ENCODE measurements around the gene ALDH3B1.
A peak's percentile ranks its signal among the peaks of the same experiment; 100 is the strongest.

ALDH3B1 gene

DNA sequence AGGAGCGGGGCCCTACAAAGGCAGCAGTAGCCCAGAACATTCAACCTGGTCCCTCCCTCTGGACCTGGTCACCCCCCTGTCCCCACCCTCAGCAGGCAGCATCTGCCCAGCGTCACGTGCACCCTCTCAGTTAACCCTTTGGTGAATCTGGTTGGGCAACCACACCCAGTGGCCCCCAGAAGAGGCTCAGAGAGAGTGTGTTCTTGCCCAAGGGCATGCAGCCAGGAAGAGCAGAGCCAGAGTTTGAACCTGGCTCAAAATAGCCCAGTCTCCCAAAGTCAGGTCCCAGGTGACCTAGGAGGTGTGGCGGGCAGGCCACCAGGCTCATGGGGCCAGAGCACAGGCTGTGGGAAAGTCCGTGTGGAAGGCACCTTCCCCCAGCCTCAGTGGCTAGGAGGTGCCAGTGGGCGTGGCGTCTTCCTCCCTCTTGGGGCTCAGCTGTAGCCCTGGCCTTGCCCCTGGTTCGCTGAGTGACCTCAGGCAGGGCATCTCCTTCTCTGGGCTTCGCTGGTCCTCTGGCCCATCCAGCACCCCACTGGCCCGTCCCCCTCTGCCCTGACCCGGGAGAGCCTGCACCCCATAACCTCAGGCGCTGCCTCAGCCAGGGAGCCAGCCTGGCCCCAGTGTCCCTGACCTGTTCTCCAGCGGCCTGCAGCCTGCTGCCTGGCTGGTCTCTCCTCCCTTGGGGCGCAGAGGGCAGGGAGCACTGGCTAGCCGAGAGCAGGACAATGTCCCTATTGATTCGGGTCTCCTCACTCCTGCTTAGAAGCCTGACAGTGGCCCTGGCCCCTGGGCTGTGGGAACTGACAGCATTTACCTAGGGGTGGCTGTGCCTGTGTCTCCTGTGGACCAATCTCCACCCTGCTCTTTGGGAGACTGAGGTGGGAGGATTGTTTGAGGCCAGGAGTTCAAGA is 7.0 kb downstream of the ALDH3B1 start:
- H3K27ac ChIP-seq, result no peak overlapping the region
- TF ChIP-seq ZFX (IDR thresholded peaks at IDR 0.05; ENCODE audit: borderline replicate concordance), result no peak
- TF ChIP-seq CTCF (IDR thresholded peaks at IDR 0.05), result no peak

- no peak overlapping the region for H3K27ac ChIP-seq
- no peak for TF ChIP-seq CTCF (IDR thresholded peaks at IDR 0.05)
- no peak for TF ChIP-seq ZFX (IDR thresholded peaks at IDR 0.05; ENCODE audit: borderline replicate concordance)
Measured at GRCh38 chr11:68017980-68018729, 8.0 kb downstream of the ALDH3B1 start.

- H3K27ac ChIP-seq, result no peak overlapping the region
Measured at GRCh38 chr11:68018730-68019190, 8.6 kb downstream of the ALDH3B1 start.

DNA sequence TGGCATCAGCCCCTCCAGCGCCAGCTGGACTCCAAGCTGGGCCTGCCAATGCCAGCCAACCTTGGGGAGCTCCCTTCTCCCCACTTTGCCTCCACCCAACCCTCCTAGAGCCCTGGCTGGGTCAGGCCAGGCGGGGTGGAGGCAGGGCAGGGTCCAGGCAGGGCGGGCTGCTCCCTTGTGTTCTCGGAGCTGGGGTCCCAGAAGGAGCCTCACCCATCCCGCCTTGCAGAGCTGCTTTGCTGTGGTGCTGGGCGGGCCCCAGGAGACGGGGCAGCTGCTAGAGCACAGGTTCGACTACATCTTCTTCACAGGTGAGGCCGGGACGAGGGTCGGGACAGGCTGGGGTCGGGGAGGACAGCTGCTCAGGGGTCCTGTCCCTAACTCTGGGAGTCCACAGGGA is 9.4 kb downstream of the ALDH3B1 start:
- H3K27ac ChIP-seq, result no peak overlapping the region
- TF ChIP-seq CTCF (IDR thresholded peaks at IDR 0.05) (no peak), ZFX (IDR thresholded peaks at IDR 0.05; ENCODE audit: borderline replicate concordance) (no peak)

More at GRCh38 chr11:68018730-68019190, 8.6 kb downstream of the ALDH3B1 start:
- no peak for TF ChIP-seq ZFX (IDR thresholded peaks at IDR 0.05; ENCODE audit: borderline replicate concordance)
- TF ChIP-seq CTCF (IDR thresholded peaks at IDR 0.05), result no peak

- H3K27ac ChIP-seq, result no peak overlapping the region
- no peak for TF ChIP-seq CTCF (IDR thresholded peaks at IDR 0.05)
- TF ChIP-seq ZFX (IDR thresholded peaks at IDR 0.05; ENCODE audit: borderline replicate concordance), result no peak
Measured at GRCh38 chr11:68020575-68020974, 10.4 kb downstream of the ALDH3B1 start.

- TF ChIP-seq CTCF (IDR thresholded peaks at IDR 0.05) (peak; percentile 53), ZFX (IDR thresholded peaks at IDR 0.05; ENCODE audit: borderline replicate concordance) (no peak)
- no peak overlapping the region for H3K27ac ChIP-seq
Measured at GRCh38 chr11:68021167-68021787, 11.2 kb downstream of the ALDH3B1 start.
